ENCODE results near the gene CTSZ.

Gene CTSZ

GRCh38 chr20:59026904-59027740 lies 20.1 kb upstream of the CTSZ start:
- H3K9me3 ChIP-seq, result no peaks in the 10 kb centered on the region
- H3K36me3 ChIP-seq (replicated peaks), result peaks cover 80% of the 10 kb centered on the region
- no peak for DNase-seq (ENCODE audit: low spot score in 2 of 2)
- H3K4me3 ChIP-seq, result no peak overlapping the region
- in situ Hi-C loops (cut with MboI; ENCODE audit: low sequenced_read_pairs), result loop anchor here (25.0 kb wide), 1 partner anchor 910 kb away; the partner anchor contains the start of genes FAM217B, PPP1R3D and SYCP2
- no peaks in the 10 kb centered on the region for H3K27me3 ChIP-seq (ENCODE audit: low read depth)
- peaks cover 30% of the 10 kb centered on the region for H3K4me1 ChIP-seq

DNA sequence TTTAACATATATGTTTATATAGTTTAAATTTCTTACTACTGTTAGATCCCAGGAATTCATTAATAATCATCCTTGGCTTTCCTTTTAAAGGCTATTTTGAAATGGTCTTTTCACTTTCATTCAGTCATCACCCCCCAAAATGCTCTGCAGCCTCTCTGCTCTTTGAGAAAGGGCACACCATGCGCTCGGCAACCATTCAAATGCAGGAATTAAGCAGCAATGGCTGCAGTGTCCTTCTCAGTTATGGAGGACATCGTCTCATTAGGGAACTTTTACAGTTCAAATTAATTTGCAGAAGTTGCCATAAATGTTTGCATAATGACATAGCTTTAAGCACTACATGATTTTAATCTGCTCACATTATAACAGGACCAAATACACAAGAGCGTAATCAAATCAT lies 18.5 kb upstream of the CTSZ start:
- H3K4me3 ChIP-seq, result no peak overlapping the region
- peaks cover 77% of the 10 kb centered on the region for H3K36me3 ChIP-seq (replicated peaks)
- peaks cover 27% of the 10 kb centered on the region for H3K4me1 ChIP-seq
- DNase-seq (ENCODE audit: low spot score in 2 of 2), result no peak
- no peaks in the 10 kb centered on the region for H3K9me3 ChIP-seq
- in situ Hi-C loops (cut with MboI; ENCODE audit: low sequenced_read_pairs), result loop anchor here (25.0 kb wide), 1 partner anchor 912 kb away; the partner anchor contains the start of genes FAM217B, PPP1R3D and SYCP2
- H3K27me3 ChIP-seq (ENCODE audit: low read depth), result no peaks in the 10 kb centered on the region

GRCh38 chr20:59025086-59025485 lies 18.0 kb upstream of the CTSZ start:
- Histone ChIP-seq H3K36me3 (replicated peaks) (peaks cover 75% of the 10 kb centered on the region), H3K27me3 (ENCODE audit: low read depth) (no peaks in the 10 kb centered on the region), H3K4me1 (peaks cover 23% of the 10 kb centered on the region), H3K4me3 (no peak overlapping the region), H3K9me3 (no peaks in the 10 kb centered on the region)
- no peak for DNase-seq (ENCODE audit: low spot score in 2 of 2)
- in situ Hi-C loops (cut with MboI; ENCODE audit: low sequenced_read_pairs), result loop anchor here (25.0 kb wide), 1 partner anchor 912 kb away; the partner anchor contains the start of genes FAM217B, PPP1R3D and SYCP2

DNA sequence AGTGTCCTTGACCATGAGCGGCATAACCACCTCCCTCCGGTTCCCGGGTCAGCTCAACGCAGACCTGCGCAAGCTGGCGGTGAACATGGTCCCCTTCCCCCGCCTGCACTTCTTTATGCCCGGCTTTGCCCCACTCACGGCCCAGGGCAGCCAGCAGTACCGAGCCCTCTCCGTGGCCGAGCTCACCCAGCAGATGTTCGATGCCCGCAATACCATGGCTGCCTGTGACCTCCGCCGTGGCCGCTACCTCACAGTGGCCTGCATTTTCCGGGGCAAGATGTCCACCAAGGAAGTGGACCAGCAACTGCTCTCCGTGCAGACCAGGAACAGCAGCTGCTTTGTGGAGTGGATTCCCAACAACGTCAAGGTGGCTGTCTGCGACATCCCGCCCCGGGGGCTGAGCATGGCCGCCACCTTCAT lies 17.1 kb upstream of the CTSZ start:
- in situ Hi-C loops (cut with MboI; ENCODE audit: low sequenced_read_pairs), result no loop called here
- DNase-seq (ENCODE audit: low spot score in 2 of 2), result no peak
- peaks cover 13% of the 10 kb centered on the region for H3K4me1 ChIP-seq
- no peak overlapping the region for H3K4me3 ChIP-seq
- H3K27me3 ChIP-seq (ENCODE audit: low read depth), result no peaks in the 10 kb centered on the region
- peaks cover 65% of the 10 kb centered on the region for H3K36me3 ChIP-seq (replicated peaks)
- H3K9me3 ChIP-seq, result no peaks in the 10 kb centered on the region

- no peak for DNase-seq (ENCODE audit: low spot score in 2 of 2)
- no peaks in the 10 kb centered on the region for H3K9me3 ChIP-seq
- H3K4me3 ChIP-seq, result no peak overlapping the region
- peaks cover 9% of the 10 kb centered on the region for H3K4me1 ChIP-seq
- H3K36me3 ChIP-seq (replicated peaks), result peaks cover 60% of the 10 kb centered on the region
- in situ Hi-C loops (cut with MboI; ENCODE audit: low sequenced_read_pairs), result no loop called here
- no peaks in the 10 kb centered on the region for H3K27me3 ChIP-seq (ENCODE audit: low read depth)
Measured at GRCh38 chr20:59023616-59024015, 16.6 kb upstream of the CTSZ start.

GRCh38 chr20:59022754-59023153 lies 15.7 kb upstream of the CTSZ start:
- in situ Hi-C loops (cut with MboI; ENCODE audit: low sequenced_read_pairs), result no loop called here
- no peaks in the 10 kb centered on the region for H3K9me3 ChIP-seq
- DNase-seq (ENCODE audit: low spot score in 2 of 2), result no peak
- peaks cover under 1% of the 10 kb centered on the region for H3K4me1 ChIP-seq
- no peaks in the 10 kb centered on the region for H3K27me3 ChIP-seq (ENCODE audit: low read depth)
- H3K36me3 ChIP-seq (replicated peaks), result peaks cover 52% of the 10 kb centered on the region
- H3K4me3 ChIP-seq, result no peak overlapping the region

- in situ Hi-C loops (cut with MboI; ENCODE audit: low sequenced_read_pairs), result no loop called here
- Histone ChIP-seq H3K9me3 (no peaks in the 10 kb centered on the region), H3K27me3 (ENCODE audit: low read depth) (no peaks in the 10 kb centered on the region), H3K4me3 (no peak overlapping the region), H3K36me3 (replicated peaks) (peaks cover 36% of the 10 kb centered on the region), H3K4me1 (no peaks in the 10 kb centered on the region; the same call in 1 of the 2 replicates)
- no peak for DNase-seq (ENCODE audit: low spot score in 2 of 2)
Measured at GRCh38 chr20:59020938-59021551, 14.0 kb upstream of the CTSZ start.

DNA sequence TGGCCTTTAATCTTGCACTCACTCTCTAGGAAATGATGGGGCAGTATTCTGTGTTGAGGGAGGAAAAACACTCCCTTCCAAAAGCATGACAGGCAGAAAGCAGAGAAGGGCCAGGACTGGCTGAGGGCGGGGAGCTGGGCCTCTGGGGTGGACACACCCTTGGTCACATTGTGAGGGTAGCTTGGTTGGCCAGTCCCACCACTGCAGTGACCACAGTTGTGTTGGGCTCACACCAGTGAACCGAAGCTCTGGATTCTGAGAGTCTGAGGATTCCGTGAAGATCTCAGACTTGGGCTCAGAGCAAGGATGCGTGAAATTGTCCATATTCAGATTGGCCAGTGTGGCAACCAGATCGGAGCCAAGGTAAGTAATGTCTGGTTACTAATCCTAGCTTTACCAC lies 12.2 kb upstream of the CTSZ start, which contains the start of gene TUBB1:
Gene TUBB1, plus strand, starts transcription at position 213 of the 400 bp plus-strand sequence. Its CDS starts 94 bp downstream, at position 307.
- in situ Hi-C loops (cut with MboI; ENCODE audit: low sequenced_read_pairs), result no loop called here
- no peaks in the 10 kb centered on the region for H3K9me3 ChIP-seq
- no peaks in the 10 kb centered on the region for H3K27me3 ChIP-seq (ENCODE audit: low read depth)
- no peak for DNase-seq (ENCODE audit: low spot score in 2 of 2)
- no peak within 1 kb of the TSS for H3K4me3 ChIP-seq
- peaks cover 18% of the 10 kb centered on the region for H3K36me3 ChIP-seq (replicated peaks)
- H3K4me1 ChIP-seq, result no peaks in the 10 kb centered on the region; the same call in 1 of the 2 replicates

DNA sequence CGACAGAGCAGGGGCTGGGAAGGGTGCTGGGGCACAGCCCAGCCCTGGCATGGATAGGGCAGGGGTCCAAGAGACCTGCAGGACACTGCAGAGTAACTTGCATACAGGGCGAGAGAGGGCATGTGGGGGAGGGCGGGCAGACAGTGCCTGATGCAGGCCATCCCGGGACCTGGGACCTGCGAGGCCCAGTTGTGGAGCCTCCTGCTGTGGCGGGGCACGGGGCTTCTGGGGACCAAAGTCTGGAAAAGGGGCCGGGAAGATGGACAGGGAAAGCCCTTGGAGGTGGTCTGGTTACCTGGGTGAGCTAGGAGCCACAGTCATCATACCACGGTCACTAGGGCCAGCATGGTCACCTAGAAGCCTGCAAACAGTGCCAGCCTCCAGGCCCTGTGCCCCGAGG lies 11.8 kb upstream of the CTSZ start:
- H3K4me1 ChIP-seq, result no peaks in the 10 kb centered on the region; the same call in 1 of the 2 replicates
- in situ Hi-C loops (cut with MboI; ENCODE audit: low sequenced_read_pairs), result no loop called here

GRCh38 chr20:59017493-59018231 lies 10.6 kb upstream of the CTSZ start:
- in situ Hi-C loops (cut with MboI; ENCODE audit: low sequenced_read_pairs), result no loop called here
- Histone ChIP-seq H3K36me3 (replicated peaks) (peaks cover 3% of the 10 kb centered on the region), H3K4me3 (no peak overlapping the region), H3K4me1 (no peaks in the 10 kb centered on the region; the same call in 1 of the 2 replicates), H3K27me3 (ENCODE audit: low read depth) (no peaks in the 10 kb centered on the region), H3K9me3 (no peaks in the 10 kb centered on the region)
- no peak for DNase-seq (ENCODE audit: low spot score in 2 of 2)

More for the DNA sequence above, 11.8 kb upstream of the CTSZ start:
- no peaks in the 10 kb centered on the region for H3K9me3 ChIP-seq
- no peak for DNase-seq (ENCODE audit: low spot score in 2 of 2)
- H3K4me3 ChIP-seq, result no peak overlapping the region
- H3K36me3 ChIP-seq (replicated peaks), result peaks cover 14% of the 10 kb centered on the region
- H3K27me3 ChIP-seq (ENCODE audit: low read depth), result no peaks in the 10 kb centered on the region

- no peak overlapping the region for H3K4me3 ChIP-seq
- DNase-seq (ENCODE audit: low spot score in 2 of 2), result no peak
- in situ Hi-C loops (cut with MboI; ENCODE audit: low sequenced_read_pairs), result no loop called here
Measured at GRCh38 chr20:59016795-59017492, 9.9 kb upstream of the CTSZ start.

GRCh38 chr20:59015812-59016711 lies 9.0 kb upstream of the CTSZ start:
- no peak for DNase-seq (ENCODE audit: low spot score in 2 of 2)
- Histone ChIP-seq H3K4me1 (peaks cover 5% of the 10 kb centered on the region), H3K4me3 (no peak overlapping the region), H3K27me3 (ENCODE audit: low read depth) (no peaks in the 10 kb centered on the region), H3K9me3 (no peaks in the 10 kb centered on the region), H3K36me3 (replicated peaks) (no peaks in the 10 kb centered on the region; the same call in 1 of the 2 replicates)
- in situ Hi-C loops (cut with MboI; ENCODE audit: low sequenced_read_pairs), result no loop called here

More at GRCh38 chr20:59016795-59017492, 9.9 kb upstream of the CTSZ start:
- H3K27me3 ChIP-seq (ENCODE audit: low read depth), result no peaks in the 10 kb centered on the region
- no peaks in the 10 kb centered on the region for H3K9me3 ChIP-seq
- no peaks in the 10 kb centered on the region; the same call in 1 of the 2 replicates for H3K36me3 ChIP-seq (replicated peaks)
- H3K4me1 ChIP-seq, result no peaks in the 10 kb centered on the region; the same call in 1 of the 2 replicates
